HG02571 (cell line): ENCODE measurements around the gene ERICH2.

Source experiments
- ATAC-seq: cut with Tn5 transposase; IDR thresholded peaks from one replicate; pipeline ENCODE4 v1.9.1; 2021; ENCODE audit warnings: mild to moderate bottlenecking, moderate library complexity; ENCODE audit not compliant: unreplicated experiment

The ERICH2 gene

GRCh38 chr2:170830166-170830565 lies 60.0 kb downstream of the ERICH2 start:
- no peak for ATAC-seq

GRCh38 chr2:170831115-170831514 lies 60.9 kb downstream of the ERICH2 start:
- ATAC-seq: no peak

GRCh38 chr2:170836027-170836426 lies 65.8 kb downstream of the ERICH2 start:
- ATAC-seq: no peak

- no peak for ATAC-seq
These were observed 70.6 kb downstream of the ERICH2 start for GRCh38 chr2:170840717-170841210.

- ATAC-seq: no peak
These were observed 72.6 kb downstream of the ERICH2 start for GRCh38 chr2:170842785-170843184.

GRCh38 chr2:170843656-170844055 lies 73.5 kb downstream of the ERICH2 start:
- no peak for ATAC-seq

- ATAC-seq: no peak
These were observed 75.2 kb downstream of the ERICH2 start for GRCh38 chr2:170845343-170845742.

- ATAC-seq: no peak
These were observed 76.1 kb downstream of the ERICH2 start for GRCh38 chr2:170846314-170846713.

- ATAC-seq: no peak
These were observed 77.5 kb downstream of the ERICH2 start for GRCh38 chr2:170847716-170848115.
